ENCODE measurements around the gene LAMA4.
A peak's percentile ranks its signal among the peaks of the same experiment; 100 is the strongest.

Gene LAMA4

DNA sequence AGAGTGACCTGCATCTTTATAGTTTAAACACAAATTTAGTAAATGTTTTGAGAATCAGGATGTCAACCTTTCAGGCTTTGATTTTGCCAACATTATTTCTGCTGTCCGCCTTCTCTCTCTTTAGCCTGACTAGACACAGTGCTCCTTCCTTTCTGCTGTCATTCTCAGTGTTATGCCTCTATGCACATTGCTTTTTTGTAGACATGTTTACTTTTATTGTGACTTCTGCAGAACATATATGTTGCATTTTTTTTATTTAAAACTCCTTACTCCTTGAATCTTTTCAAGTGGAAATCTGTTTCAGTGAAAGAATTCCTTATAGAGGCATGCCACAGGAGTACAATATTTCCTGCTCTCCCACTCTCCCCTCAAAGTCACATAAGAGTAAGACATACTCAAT is 64.2 kb downstream of the LAMA4 start:
- no peak for DNase-seq (ENCODE audit: low read depth)

DNA sequence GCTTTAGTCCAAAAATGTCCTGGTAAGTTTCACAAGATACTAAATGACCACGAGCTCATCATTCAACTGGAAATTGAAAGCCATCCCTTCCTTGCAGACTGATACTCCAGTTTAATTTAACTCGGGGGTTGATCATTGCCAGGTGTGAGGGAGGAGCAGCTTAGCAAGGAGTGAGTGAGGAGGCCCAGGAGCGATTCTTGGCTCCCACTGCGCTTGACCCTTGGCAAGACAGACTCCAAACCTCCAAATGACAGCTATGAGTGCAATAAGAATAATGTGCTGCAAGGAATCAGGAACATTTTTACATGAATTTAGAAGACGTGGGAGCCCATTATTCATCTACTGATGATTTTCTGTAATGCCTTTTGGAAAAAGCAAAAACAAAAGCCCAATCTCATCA is 64.9 kb downstream of the LAMA4 start:
- no peak for DNase-seq (ENCODE audit: low read depth)

GRCh38 chr6:112188906-112189305 is 65.5 kb downstream of the LAMA4 start:
- no peak for DNase-seq (ENCODE audit: low read depth)

- DNase-seq (ENCODE audit: low read depth): no peak
Measured at GRCh38 chr6:112187736-112188135, 66.6 kb downstream of the LAMA4 start.

- no peak for DNase-seq (ENCODE audit: low read depth)
Measured at GRCh38 chr6:112184951-112185350, 69.4 kb downstream of the LAMA4 start.

DNA sequence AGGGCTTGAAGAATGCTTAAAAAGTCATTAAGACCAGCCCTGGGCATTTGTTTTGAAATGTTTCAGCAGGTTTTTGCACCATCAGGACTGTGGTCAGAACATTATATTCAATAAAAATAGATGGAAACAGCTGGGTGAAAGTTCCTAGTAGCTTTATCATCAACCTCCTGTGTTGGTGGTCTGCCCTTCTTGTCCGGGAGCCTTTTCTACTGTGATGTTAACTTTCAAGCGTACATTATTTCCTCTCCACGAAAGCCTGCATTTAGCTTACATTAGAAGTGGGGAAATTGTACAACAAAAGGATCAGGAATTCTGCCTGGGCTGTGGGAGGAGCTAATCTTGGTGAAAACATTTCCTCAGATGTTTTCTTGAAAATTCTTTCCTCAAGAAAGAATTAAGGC is 71.1 kb downstream of the LAMA4 start:
- DNase-seq (ENCODE audit: low read depth): no peak

- no peak for DNase-seq (ENCODE audit: low read depth)
Measured at GRCh38 chr6:112181130-112181529, 73.2 kb downstream of the LAMA4 start.

DNA sequence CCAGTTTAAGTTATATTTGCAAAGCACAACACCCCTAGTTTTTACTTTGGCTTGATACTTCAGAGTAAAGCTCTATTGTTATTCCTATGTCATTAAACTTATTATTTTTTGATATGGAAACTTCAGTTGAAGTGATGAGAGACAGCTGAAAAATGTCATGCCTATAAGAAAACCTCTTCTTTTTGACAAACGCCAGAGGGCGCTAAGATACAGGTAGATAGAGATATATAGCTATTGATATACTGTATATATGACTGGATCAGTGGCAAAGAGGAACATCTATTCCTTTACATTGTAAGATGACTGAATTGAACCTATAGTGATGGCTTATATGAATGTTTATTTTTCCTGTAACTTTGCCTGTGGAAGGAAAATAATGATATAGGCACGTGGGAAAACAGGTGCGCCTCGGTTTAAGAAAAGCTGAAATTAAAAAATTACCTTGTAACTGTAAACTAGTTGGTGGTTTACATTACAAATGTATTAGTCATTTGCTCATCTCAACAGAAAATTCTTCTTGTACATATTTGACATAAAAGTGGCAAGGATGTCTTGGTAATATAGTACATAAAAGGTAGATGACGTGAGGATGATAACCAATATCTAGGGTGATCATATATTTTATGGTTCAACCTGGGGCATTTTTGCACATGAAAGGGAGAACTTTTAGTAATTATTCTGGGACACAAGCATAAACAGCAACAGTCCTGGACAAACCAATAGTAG is 74.1 kb downstream of the LAMA4 start:
- no peak for DNase-seq (ENCODE audit: low read depth)

DNA sequence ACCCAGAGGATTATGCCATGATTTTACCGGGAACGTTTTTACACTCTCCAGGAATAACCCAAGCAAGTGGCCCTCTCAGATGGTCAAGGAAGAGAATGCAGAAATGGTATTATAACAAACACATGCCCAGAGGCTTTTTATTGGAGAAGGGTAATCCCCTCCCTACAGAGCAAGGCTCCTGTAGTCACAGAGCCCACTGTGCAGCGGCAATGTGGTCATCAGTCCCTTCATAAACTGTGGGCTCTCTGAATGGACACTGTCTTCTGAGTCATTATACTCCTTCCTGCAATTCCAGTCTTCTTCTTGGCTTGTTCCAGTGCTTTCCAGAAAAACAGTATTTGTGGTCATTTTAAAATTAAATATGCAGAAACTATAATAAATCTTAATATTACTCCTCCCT is 74.7 kb downstream of the LAMA4 start:
- no peak for DNase-seq (ENCODE audit: low read depth)

GRCh38 chr6:112178846-112179245 is 75.5 kb downstream of the LAMA4 start:
- DNase-seq (ENCODE audit: low read depth): no peak

DNA sequence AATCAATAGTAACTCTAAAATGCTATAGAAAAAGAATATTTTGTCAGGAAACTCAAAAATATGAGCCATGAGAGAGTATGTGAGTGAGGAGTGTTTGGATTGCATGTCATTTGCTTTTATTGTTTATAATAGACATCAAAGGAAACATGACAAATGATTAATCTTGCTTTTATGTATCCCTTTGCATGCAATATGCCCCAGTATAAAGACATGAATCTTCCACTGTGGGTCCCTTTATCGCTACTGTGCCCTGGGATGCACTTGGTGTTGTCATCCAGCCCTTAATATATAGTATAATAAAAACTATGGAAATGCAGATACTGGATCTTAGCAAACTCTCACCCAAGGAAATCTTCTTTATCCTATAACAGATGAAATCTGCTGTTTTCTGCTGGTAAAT is 77.3 kb downstream of the LAMA4 start:
- no peak for DNase-seq (ENCODE audit: low read depth)

- no peak for DNase-seq (ENCODE audit: low read depth)
Measured at GRCh38 chr6:112176175-112176574, 78.2 kb downstream of the LAMA4 start.

- DNase-seq (ENCODE audit: low read depth): no peak
Measured at GRCh38 chr6:112173221-112173804, 81.1 kb downstream of the LAMA4 start.

DNA sequence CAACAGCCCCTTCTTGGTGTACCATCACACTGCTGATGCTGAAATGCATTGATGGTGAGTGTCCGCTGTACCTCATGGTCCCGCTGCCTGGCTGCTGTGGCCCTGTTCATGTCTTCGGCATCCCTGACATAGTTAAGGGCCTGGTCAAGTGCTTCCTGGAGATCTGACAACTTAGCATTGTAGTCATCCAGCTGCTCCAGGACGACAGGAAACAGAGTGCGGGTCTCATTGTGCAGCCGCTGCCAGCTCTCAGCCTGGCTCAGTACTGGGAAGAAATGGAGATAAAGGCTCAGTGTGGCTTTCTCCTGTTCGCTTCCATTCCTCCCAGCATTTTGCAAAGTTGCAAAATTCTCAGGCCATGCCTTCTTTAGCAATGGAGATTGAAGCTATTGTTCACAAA is 81.8 kb downstream of the LAMA4 start:
- DNase-seq (ENCODE audit: low read depth): no peak

DNA sequence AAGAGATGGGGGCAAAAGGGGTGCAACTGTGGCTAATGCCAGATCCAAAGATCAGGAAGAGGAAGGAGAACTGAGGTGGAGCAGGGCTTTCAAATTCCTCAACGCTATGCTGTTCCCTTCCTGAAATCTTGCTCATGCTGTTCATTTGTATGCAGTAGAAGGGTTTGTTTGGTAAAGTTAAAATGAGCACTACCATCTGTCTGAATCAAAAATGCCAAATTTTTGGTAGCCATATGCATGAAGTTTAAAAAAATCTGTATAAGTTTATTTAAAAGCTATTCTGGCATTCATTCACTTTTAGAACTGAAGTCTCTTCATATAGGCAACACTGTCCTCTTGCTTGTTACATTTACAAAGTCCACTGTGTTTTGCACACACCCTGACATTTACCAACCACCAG is 84.8 kb downstream of the LAMA4 start:
- no peak for DNase-seq (ENCODE audit: low read depth)

DNA sequence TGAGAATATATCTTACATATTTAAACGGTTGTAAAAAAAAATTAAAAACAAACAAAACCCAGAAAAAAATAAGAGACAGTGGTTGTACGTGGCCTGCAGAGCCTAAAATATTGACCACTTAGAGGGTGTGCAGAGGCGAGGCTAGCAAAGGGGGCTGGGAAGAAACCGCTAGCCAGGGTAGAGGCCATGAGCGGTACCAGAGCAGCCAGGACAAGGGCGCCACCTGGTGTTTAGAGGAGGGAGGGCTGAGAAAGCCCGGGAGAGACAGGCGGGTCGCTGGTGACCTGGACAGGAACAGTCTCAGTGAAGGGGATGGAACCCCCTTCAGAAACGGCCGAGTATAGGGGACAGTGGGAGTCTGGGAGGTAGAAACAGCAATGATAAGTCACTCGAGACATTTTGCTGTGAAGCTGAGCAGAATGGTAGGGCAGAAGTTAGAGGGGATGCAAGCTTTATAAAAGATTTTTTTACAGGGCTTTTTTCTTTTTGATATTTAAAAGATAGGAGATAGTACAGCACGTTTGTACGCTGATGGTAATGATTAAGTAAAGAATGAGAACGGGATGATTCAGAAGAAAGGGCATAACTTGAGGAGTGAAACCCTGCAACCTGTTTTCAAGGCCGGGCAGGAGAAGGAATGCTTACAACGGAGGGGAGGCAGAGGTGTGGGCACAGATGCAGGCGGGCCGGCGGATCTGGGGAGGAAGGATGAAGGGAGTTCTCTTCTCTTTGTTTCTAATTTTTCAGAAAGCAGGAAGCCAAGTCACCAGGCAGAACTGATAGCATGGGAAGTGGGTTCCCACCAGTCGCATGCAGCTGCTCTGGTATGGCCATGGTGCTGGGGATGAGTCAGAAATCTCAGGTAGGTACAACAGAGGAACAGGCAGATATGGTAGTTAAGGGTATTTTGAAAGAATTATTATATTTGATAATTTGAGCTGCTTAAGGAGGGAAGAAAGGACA is 90.8 kb downstream of the LAMA4 start:
- DNase-seq (ENCODE audit: low read depth): peak; percentile 55

DNA sequence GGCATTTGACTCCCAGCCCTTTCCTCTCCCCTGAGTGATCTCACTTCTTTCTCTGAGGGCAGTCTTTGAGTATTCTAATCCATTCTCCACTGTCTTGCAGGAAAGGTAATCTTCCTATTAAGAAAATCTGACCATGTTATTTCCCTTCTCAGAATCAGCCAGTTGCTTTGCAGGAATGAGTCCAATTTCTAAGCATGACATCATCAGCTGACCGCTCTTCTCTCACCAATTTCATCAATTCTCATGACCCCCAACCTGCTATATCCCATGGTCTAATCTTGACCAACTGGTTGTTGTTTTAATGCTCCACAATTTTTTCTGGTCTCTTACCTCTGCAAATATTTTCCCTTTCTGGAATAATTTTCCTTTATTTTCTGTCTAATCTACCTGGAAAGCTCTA is 93.6 kb downstream of the LAMA4 start:
- DNase-seq (ENCODE audit: low read depth): no peak

- DNase-seq (ENCODE audit: low read depth): no peak
Measured at GRCh38 chr6:112156668-112157067, 97.7 kb downstream of the LAMA4 start.

GRCh38 chr6:112155886-112156285 is 98.5 kb downstream of the LAMA4 start:
- no peak for DNase-seq (ENCODE audit: low read depth)

- no peak for DNase-seq (ENCODE audit: low read depth)
Measured at GRCh38 chr6:112154711-112155110, 99.7 kb downstream of the LAMA4 start.

- DNase-seq (ENCODE audit: low read depth): no peak
Measured at GRCh38 chr6:112153926-112154607, 100.3 kb downstream of the LAMA4 start.

DNA sequence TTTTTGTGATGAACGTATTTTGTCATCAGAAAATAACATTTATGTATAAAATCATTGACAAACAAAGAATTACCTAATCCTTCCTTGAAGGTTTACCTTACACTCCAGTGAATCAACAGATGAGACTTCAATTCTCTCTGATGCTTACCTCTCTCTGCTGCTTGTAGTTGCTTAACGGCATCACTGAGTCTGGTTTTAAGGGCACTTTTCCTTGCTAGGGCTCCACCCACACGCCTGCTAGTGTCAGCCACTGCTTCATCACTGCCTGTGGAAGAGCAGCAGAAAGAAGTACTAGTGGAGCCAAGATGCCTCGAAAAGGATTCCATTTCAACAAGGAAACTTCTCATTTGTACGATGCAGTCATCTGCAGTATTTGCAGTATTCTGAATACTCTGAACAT is 104.0 kb downstream of the LAMA4 start:
- DNase-seq (ENCODE audit: low read depth): no peak

All from stimulated activated CD8-positive, alpha-beta memory T cell treated with anti-CD3 and anti-CD28 coated beads, Interleukin-15, amount 100 ng/mL, for 24 hours (primary cell).